ENCODE results near the gene RBFOX2. TPM values are rescaled to one million over a fixed set of nuclear protein-coding genes. Genes with fewer than 3 reads are reported as not detected.

The RBFOX2 gene
- total RNA-seq, 2 experiments from 2014 or later: 1.9 to 2.4 TPM

GRCh38 chr22:36068776-36069344, 40.2 kb upstream of the RBFOX2 start:
- Histone ChIP-seq H3K36me3 (ENCODE audit: insufficient read depth, low read length) (no peaks in the 10 kb centered on the region), H3K4me3 (ENCODE audit: low read length) (no peak overlapping the region), H3K27ac (ENCODE audit: low read depth in 1 of 2, low read length in 2 of 2) (no peak overlapping the region), H3K9me3 (ENCODE audit: control insufficient read depth in 1 of 2, insufficient read depth in 1 of 2, low read length in 2 of 2) (no peaks in the 10 kb centered on the region), H3K4me1 (ENCODE audit: insufficient read depth, low read length) (peaks cover 17% of the 10 kb centered on the region), H3K27me3 (ENCODE audit: control insufficient read depth in 1 of 2, insufficient read depth in 2 of 2, low read length in 2 of 2) (no peaks in the 10 kb centered on the region)
- Mint-ChIP-seq H3K27ac (no peak overlapping the region), H3K4me3 (no peak overlapping the region), H3K4me1 (ENCODE audit: low read depth) (peaks cover 5% of the 10 kb centered on the region), H3K27me3 (no peaks in the 10 kb centered on the region), H3K36me3 (ENCODE audit: low read depth) (no peaks in the 10 kb centered on the region), H3K9me3 (no peaks in the 10 kb centered on the region)
- no peak for ATAC-seq (ENCODE audit: poor library complexity)
- TF ChIP-seq CTCF (IDR thresholded peaks at IDR 0.05): no peak
- POLR2A ChIA-PET: no interaction called here
- intact Hi-C loops (cut with DNase I, micrococcal nuclease): no loop called here
- DNase-seq: no peak
- CTCF ChIA-PET: no interaction called here

GRCh38 chr22:36067235-36067558, 38.6 kb upstream of the RBFOX2 start:
- Mint-ChIP-seq H3K9me3 (no peaks in the 10 kb centered on the region), H3K4me3 (peak overlapping the region; percentile 58), H3K4me1 (ENCODE audit: low read depth) (peaks cover 5% of the 10 kb centered on the region), H3K27ac (no peak overlapping the region), H3K27me3 (no peaks in the 10 kb centered on the region), H3K36me3 (ENCODE audit: low read depth) (no peaks in the 10 kb centered on the region)
- Histone ChIP-seq H3K27me3 (ENCODE audit: control insufficient read depth in 1 of 2, insufficient read depth in 2 of 2, low read length in 2 of 2) (no peaks in the 10 kb centered on the region), H3K36me3 (ENCODE audit: insufficient read depth, low read length) (no peaks in the 10 kb centered on the region), H3K9me3 (ENCODE audit: control insufficient read depth in 1 of 2, insufficient read depth in 1 of 2, low read length in 2 of 2) (no peaks in the 10 kb centered on the region), H3K4me3 (ENCODE audit: low read length) (no peak overlapping the region), H3K4me1 (ENCODE audit: insufficient read depth, low read length) (peaks cover 17% of the 10 kb centered on the region), H3K27ac (ENCODE audit: low read depth in 1 of 2, low read length in 2 of 2) (no peak overlapping the region)
- DNase-seq (no peak), ATAC-seq (ENCODE audit: poor library complexity) (no peak)
- ChIA-PET CTCF (interaction anchor here (1.1 to 2.1 kb wide), 2 partner anchors 112 to 1361 kb away, joined by 3 to 15 read pairs; no protein-coding TSS in a partner anchor), POLR2A (no interaction called here)
- intact Hi-C loops (cut with DNase I, micrococcal nuclease): loop anchor here in 1 of 2 experiments (2.0 kb wide), 3 partner anchors 40 to 440 kb away; no protein-coding TSS in a partner anchor
- TF ChIP-seq CTCF (IDR thresholded peaks at IDR 0.05): no peak

- peak; percentile 34 to 79 (median 52) for DNase-seq
- Mint-ChIP-seq H3K4me1 (ENCODE audit: low read depth) (peaks cover 5% of the 10 kb centered on the region), H3K4me3 (peak overlapping the region; percentile 85), H3K27me3 (no peaks in the 10 kb centered on the region), H3K9me3 (no peaks in the 10 kb centered on the region), H3K27ac (no peak overlapping the region), H3K36me3 (ENCODE audit: low read depth) (no peaks in the 10 kb centered on the region)
- Histone ChIP-seq H3K36me3 (ENCODE audit: insufficient read depth, low read length) (no peaks in the 10 kb centered on the region), H3K27ac (ENCODE audit: low read depth in 1 of 2, low read length in 2 of 2) (no peak overlapping the region), H3K27me3 (ENCODE audit: control insufficient read depth in 1 of 2, insufficient read depth in 2 of 2, low read length in 2 of 2) (no peaks in the 10 kb centered on the region), H3K9me3 (ENCODE audit: control insufficient read depth in 1 of 2, insufficient read depth in 1 of 2, low read length in 2 of 2) (no peaks in the 10 kb centered on the region), H3K4me1 (ENCODE audit: insufficient read depth, low read length) (peaks cover 17% of the 10 kb centered on the region), H3K4me3 (ENCODE audit: low read length) (peak overlapping the region; percentile 50)
- intact Hi-C loops (cut with DNase I, micrococcal nuclease): loop anchor here (1.0 to 2.0 kb wide), 5 partner anchors 39 to 439 kb away; no protein-coding TSS in a partner anchor
- peak; percentile 100 for TF ChIP-seq CTCF (IDR thresholded peaks at IDR 0.05)
- ChIA-PET CTCF (interaction anchor here (0.7 to 2.1 kb wide), 27 partner anchors 9 to 1363 kb away, joined by 3 to 15 read pairs (median 3); partner anchors contain the start of genes APOL6 and RBFOX2), POLR2A (interaction anchor here (0.9 kb wide), 1 partner anchor 417 kb away, joined by 3 read pairs; no protein-coding TSS in a partner anchor)
- ATAC-seq (ENCODE audit: poor library complexity): peak; percentile 86
Observed at GRCh38 chr22:36065775-36066544, 37.3 kb upstream of the RBFOX2 start.
